HG03354 (cell line): Measurements from ENCODE around the gene XYLB.

Source experiments
- ATAC-seq: cut with Tn5 transposase; IDR thresholded peaks from one replicate; pipeline ENCODE4 v1.9.1; 2021; ENCODE audit warnings: mild to moderate bottlenecking; ENCODE audit not compliant: unreplicated experiment, poor library complexity, severe bottlenecking

Gene XYLB

GRCh38 chr3:38354588-38355330, 8.2 kb downstream of the XYLB start:
- ATAC-seq = no peak

DNA sequence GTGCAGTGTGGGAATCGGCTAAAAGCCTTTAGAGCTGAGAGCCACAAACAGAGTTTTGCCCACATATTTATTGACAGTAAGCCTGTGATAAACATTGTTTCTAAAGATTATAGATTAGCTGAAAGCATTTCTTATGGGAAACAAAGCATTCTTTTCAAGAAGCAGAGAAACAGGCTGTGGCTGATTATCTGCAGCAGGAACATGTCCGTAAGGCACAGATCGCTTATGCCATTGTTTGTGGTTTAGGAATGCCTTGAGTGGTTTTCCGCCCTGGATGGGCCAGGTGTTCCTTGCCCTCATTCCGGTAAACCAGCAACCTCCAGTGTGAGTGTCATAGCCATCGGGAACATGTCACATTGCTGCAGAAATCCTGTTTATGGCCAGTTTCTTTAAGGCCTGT, 12.5 kb downstream of the XYLB start:
- no peak for ATAC-seq

DNA sequence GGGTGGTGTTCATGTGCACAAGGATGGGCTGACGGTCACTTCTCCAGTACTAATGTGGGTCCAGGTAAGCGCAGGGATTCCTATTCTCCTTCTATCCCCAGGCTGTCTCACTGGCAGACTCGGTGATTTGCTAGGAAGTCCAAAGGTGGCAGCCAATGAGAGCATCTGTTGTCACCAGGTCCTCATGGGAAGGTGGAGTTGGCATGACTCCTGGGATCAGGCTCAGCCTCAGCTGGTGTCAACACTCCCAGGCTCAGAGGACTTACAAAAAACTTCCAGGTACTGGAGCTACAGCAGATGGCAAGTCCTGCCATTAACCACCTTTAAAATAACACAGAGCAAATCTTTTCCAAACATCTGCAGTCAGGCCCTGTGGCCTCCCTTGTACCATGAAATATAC, 13.8 kb downstream of the XYLB start:
- no peak for ATAC-seq

- ATAC-seq = no peak
These were observed 14.9 kb downstream of the XYLB start for GRCh38 chr3:38361496-38361895.

- ATAC-seq = no peak
These were observed 16.2 kb downstream of the XYLB start for GRCh38 chr3:38362825-38363224.

DNA sequence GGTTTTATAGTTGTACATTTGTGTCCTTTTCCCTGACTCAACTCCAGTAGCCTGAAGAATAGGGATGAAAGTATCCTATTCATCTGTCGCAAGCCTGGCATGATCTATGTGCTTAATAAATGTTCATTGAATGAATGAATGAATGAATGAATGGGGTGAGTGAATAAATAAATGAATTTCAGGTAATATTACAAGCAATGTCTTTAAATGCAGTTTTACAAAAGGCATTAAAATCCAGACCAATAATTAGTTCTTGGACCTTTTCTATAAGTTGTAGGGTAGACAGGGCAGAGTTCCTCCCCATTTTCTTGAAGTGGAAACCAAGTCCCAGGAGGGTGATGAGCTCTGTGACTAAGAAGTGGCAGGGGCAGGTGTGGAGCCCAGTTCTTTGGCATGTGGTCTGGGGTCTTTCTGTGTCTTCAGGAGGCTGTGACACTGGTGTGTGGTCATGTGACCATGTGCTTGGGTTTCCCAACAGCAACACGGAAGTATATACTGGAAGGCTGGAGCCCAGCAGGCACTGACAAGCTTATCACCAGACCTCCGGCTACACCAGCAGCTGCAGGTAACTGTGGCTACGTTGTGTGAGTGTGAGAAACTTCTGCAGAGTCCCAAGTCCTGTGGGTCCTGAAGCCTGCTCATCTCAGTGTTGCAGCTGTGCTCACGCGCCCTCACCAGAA, 18.3 kb downstream of the XYLB start:
- no peak for ATAC-seq

DNA sequence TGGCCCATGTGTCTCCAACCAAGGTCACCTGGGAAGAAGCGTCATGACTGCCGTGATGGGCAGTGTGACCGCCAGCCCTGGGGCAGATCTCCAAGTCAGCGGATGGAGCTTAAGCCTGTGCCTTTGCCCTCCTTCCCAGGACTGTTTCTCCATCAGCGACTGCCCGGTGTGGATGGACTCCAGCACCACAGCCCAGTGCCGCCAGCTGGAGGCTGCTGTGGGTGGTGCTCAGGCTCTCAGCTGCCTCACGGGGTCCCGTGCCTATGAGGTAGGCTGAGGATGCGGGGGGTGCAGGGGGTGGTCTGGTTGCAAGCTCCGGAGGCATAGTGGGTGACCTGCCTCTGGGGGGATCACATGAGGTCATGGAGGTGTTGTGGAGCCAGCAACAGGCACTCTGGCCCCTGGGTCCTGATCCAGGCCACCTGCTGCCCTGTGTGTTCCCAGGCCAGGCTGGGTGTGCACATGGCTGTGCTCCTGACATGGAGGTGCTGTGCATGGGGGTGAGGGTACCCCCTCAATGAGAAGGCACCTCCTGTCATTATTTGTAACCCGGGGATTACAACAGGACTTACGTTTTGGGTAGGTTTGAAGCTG, 19.0 kb downstream of the XYLB start:
- ATAC-seq = no peak

- ATAC-seq = no peak
These were observed 19.5 kb downstream of the XYLB start for GRCh38 chr3:38366082-38366481.

- ATAC-seq = no peak
These were observed 21.2 kb downstream of the XYLB start for GRCh38 chr3:38367779-38368178.

DNA sequence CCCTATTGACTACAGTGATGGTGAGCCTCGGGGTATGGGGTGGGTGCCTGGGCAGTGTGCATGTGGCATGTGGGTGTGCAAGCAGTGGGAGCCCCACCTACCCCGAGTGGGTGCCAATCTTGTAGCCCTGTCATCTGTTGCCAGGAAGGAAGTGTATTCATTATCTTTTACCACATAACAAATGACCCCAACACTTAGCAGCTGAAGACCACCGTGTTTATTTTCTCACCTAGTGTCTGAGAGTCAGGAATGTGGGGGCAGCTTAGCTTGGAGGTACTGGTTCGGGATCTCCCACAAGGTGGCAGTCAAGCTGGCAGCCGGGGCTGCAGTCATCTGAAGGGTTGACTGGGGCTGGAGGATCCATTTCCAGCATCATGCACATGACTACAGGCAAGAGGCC, 21.7 kb downstream of the XYLB start:
- ATAC-seq = no peak

GRCh38 chr3:38369186-38369585, 22.6 kb downstream of the XYLB start:
- ATAC-seq = no peak

GRCh38 chr3:38370149-38370548, 23.6 kb downstream of the XYLB start:
- no peak for ATAC-seq

- no peak for ATAC-seq
These were observed 24.3 kb downstream of the XYLB start for GRCh38 chr3:38370861-38371260.

DNA sequence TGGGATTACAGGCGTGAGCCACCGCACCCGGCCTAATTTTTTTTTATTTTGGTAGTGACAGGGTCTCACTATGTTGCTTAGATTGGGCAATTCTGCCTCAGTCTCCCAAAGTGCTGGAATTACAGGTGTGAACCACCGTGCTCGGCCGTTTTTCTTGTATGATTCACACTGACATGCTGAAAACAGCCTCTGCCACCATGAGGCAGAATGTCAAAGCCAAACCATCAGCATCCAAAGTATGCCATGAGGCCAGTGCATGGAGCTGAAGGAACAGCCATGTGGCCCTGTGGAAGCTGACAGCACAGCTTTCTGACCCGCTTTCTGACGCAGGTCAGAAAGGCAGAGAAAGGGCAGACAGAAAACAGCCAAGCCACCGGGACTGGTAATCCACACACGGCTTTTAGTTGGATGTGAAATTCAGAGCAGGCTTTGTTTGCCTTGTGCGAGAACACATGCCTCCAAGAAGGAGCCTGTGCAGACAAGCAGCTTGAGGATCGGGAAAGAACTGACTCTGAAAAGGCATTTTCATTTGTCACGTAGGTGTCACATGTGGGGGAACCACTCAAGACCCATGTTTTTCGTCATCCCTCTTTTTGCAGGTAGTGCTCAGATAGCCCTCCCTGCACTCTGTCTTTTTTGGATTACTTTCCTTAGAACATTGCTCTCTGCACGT, 25.1 kb downstream of the XYLB start:
- ATAC-seq = no peak

DNA sequence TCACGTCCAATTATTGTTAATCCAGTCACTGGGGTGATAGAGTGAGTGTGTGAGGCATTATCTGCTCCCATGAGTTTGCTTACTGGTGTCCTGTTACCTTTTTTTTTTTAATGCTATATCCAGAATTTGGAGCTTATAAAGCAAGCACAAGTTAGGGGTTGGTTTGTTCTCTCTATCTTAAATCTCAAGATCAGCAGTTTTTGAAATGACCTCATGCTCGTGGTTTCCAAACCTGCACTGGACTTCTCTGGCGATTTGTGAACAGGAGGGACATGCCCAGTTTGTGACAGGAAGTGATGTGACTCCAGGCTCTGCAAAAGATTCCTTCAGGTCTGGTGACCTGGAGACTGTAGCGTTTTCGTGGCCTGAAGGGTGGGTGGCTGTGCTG, 25.6 kb downstream of the XYLB start:
- no peak for ATAC-seq

DNA sequence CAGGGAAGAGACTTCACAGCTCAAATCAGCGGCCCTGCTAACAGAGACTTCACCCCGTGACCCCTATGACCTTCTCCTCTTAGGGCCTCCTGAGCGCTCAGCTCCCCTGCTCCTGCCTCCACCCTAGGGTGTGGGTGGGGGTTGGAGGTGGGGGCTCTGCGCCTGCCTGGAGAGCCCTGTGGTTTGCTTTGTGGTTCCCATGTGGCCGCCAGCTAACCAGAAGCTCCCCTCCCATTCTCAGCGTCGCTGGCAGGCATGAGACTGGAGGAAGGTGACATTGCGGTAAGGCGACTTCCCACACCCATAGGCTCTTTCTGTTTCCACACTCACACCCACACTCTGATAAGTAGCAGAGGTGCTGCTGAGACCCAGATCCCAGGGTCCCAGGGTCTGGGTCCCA, 27.6 kb downstream of the XYLB start:
- no peak for ATAC-seq

GRCh38 chr3:38375072-38375471, 28.5 kb downstream of the XYLB start:
- no peak for ATAC-seq

GRCh38 chr3:38375488-38376097, 29.0 kb downstream of the XYLB start:
- no peak for ATAC-seq

DNA sequence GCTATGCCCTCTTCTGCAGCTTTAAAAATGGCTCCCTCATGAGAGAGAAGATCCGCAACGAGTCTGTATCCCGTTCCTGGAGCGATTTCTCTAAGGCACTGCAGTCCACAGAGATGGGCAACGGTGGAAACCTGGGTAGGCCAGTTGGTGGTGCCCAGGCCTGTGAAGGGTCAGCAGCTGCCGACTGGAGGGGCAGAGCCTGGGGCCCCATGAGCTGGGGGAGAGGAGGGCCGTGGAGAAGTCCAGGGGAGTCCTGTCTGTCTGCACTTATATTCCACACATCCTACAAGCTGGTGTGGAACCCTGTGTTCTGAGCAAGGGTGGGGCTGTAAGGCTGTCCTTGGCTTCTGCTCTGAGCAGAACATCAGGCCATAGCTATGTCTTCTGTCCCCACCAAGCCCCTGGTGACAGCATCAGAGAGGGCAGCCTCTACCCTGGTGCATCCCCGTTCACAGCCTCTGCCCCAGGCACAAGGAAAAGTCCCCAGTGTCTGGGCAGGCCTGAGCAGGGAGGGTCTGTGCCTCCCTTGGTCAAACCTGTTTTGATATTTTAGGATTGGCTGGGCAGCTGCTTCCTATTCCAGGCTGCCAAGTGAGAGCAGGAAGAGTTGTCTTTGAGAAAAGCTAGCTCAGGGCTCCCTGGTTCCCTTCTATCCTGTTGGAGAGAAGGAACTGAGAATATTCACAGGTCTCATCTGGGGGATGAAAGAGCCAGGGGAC, 29.7 kb downstream of the XYLB start:
- no peak for ATAC-seq
